ENCODE results near the gene ASCL2.
A peak's percentile ranks its signal among the peaks of the same experiment; 100 is the strongest.

Gene ASCL2

DNA sequence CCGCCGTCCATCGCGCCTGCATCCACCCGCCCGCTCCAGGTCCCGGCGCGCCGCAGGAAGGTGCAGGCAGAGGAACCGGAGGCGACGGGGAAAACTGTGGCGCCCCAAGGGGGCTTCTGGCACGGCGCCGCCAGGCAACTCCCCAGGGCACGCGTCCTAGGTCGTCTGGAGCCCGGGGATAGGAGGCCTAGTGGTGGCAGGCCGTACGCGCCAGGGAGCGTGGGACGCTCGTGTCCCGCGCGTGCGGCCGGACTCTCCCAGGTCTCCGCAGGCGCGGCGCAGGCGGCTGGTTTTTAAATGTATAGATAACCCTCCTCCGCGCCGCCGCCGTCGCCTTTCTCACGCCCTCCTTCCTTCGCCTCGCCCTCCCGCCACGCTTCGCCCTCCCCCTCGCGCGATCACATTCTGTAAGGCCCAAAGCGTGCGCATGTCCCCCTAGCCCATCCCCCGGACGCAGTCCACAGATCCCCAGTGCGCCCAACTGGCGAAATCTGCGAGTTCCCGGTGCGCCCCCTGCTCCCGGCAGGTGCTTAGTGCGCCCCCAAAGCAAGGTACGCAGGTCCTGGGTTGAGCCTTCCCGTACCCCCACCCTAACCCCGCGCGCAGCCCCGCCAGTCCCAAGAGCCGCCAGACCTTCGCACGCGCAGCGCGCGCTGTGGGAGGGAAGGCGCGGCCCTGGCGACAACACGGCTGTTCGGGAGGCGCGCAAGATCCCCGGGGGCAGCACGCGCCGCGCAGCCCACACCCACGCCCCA lies at the start of gene ASCL2:
Gene ASCL2 (minus strand): TSS at position 267 of the 755 bp plus-strand sequence. CDS start 256 bp downstream, at position 11.
- H3K27ac Mint-ChIP-seq = no peak within 1 kb of the TSS
- no peaks in the 10 kb centered on the region for H3K9me3 Mint-ChIP-seq
- H3K36me3 Mint-ChIP-seq = no peaks in the 10 kb centered on the region
- peaks cover 19% of the 10 kb centered on the region for H3K4me1 Mint-ChIP-seq
- H3K27me3 Mint-ChIP-seq = peaks cover 8% of the 10 kb centered on the region
- peak within 1 kb of the TSS; percentile 74 for H3K4me3 Mint-ChIP-seq

DNA sequence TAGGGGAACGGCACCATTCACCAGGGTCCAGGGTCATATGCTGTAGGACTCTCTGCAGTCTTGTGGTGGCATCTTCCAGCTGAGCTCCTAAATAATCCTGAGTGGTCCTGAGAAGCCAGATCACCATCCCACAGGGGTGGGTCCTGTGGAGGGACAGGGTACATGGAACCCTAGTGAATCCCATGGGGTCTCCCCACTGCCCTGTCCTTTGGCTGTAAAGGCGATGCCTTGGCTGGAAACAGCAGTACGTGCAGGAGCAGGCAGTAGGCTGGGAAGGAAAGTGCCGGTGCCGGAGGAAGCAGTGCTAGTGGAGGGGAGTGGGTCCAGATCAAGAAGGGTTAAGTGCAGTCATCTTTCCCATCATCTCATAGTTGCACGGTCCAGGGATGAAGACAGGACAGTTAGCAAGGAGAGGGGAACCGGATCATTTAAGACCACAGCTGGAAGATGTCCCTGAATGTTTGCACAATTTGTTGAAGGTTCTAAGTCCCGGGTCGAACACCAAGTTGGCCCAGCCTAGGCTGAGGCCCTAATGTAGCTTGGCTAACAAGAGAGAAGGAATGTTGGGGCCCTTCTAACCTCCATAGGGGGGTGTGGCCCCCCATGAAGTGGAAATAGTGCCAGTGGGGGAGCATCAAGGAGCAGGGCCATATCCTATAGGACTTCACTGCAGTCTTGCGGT lies 49.5 kb upstream of the ASCL2 start:
- no peak overlapping the region for H3K4me3 Mint-ChIP-seq
- no peaks in the 10 kb centered on the region for H3K36me3 Mint-ChIP-seq
- no peaks in the 10 kb centered on the region for H3K9me3 Mint-ChIP-seq
- H3K27me3 Mint-ChIP-seq = no peaks in the 10 kb centered on the region
- H3K4me1 Mint-ChIP-seq = peaks cover 5% of the 10 kb centered on the region
- H3K27ac Mint-ChIP-seq = no peak overlapping the region

GRCh38 chr11:2318707-2319106 lies 48.3 kb upstream of the ASCL2 start:
- Mint-ChIP-seq H3K27ac (no peak overlapping the region), H3K9me3 (no peaks in the 10 kb centered on the region), H3K36me3 (no peaks in the 10 kb centered on the region), H3K4me3 (no peak overlapping the region), H3K4me1 (peaks cover 5% of the 10 kb centered on the region), H3K27me3 (no peaks in the 10 kb centered on the region)

- H3K4me3 Mint-ChIP-seq = no peak overlapping the region
- H3K4me1 Mint-ChIP-seq = peaks cover 5% of the 10 kb centered on the region
- no peaks in the 10 kb centered on the region for H3K9me3 Mint-ChIP-seq
- H3K27ac Mint-ChIP-seq = no peak overlapping the region
- H3K36me3 Mint-ChIP-seq = no peaks in the 10 kb centered on the region
- H3K27me3 Mint-ChIP-seq = no peaks in the 10 kb centered on the region
These were observed 47.7 kb upstream of the ASCL2 start for GRCh38 chr11:2318123-2318522.

GRCh38 chr11:2317354-2318050 lies 47.1 kb upstream of the ASCL2 start:
- Mint-ChIP-seq H3K9me3 (no peaks in the 10 kb centered on the region), H3K36me3 (no peaks in the 10 kb centered on the region), H3K4me1 (peaks cover 9% of the 10 kb centered on the region), H3K4me3 (no peak overlapping the region), H3K27ac (peak overlapping the region; percentile 13), H3K27me3 (no peaks in the 10 kb centered on the region)

- no peaks in the 10 kb centered on the region for H3K27me3 Mint-ChIP-seq
- H3K36me3 Mint-ChIP-seq = no peaks in the 10 kb centered on the region
- H3K9me3 Mint-ChIP-seq = no peaks in the 10 kb centered on the region
- H3K4me3 Mint-ChIP-seq = no peak overlapping the region
- peaks cover 9% of the 10 kb centered on the region for H3K4me1 Mint-ChIP-seq
- peak overlapping the region; percentile 13 for H3K27ac Mint-ChIP-seq
These were observed 46.5 kb upstream of the ASCL2 start for GRCh38 chr11:2316963-2317244.

DNA sequence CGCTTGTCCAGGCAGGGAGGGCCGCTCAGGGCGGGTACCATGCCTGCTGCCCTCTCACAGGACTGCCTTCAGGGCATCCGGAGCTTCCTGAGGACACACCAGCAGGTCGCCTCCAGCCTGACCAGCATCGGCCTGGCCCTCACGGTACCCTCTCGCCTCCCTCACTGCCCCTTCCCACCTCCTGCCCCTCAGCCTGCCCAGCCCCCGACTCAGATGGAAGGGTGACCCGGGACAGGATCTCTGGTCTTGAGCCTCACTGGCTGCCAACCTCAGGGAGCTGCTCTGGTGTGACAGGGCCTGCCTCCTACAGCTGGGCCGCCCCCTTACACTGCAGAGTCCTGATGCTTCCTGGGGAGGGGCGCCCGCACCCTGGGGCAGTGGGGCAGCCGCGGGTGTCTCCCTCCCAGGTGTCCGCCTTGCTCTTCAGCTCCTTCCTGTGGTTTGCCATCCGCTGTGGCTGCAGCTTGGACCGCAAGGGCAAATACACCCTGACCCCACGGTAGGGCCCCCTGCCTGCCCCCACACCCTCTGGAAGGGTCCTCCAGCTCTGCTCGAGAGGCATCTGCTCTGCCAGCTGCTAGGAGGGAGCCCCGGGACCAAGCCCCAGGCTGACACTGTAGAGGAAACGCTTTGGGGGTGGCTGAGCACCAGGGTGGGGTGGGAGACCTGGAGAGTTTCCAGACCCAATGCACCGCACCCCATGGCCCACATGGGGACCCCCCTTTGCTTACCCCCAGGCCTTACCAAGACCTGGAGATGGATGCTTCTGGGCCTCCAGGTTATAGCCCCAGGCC lies 46.0 kb upstream of the ASCL2 start:
- H3K27ac Mint-ChIP-seq = no peak overlapping the region
- no peak overlapping the region for H3K4me3 Mint-ChIP-seq
- no peaks in the 10 kb centered on the region for H3K9me3 Mint-ChIP-seq
- H3K27me3 Mint-ChIP-seq = no peaks in the 10 kb centered on the region
- no peaks in the 10 kb centered on the region for H3K36me3 Mint-ChIP-seq
- peaks cover 9% of the 10 kb centered on the region for H3K4me1 Mint-ChIP-seq

- Mint-ChIP-seq H3K4me1 (peaks cover 9% of the 10 kb centered on the region), H3K36me3 (no peaks in the 10 kb centered on the region), H3K27ac (no peak overlapping the region), H3K27me3 (no peaks in the 10 kb centered on the region), H3K4me3 (no peak overlapping the region), H3K9me3 (no peaks in the 10 kb centered on the region)
These were observed 45.2 kb upstream of the ASCL2 start for GRCh38 chr11:2315395-2316168.

DNA sequence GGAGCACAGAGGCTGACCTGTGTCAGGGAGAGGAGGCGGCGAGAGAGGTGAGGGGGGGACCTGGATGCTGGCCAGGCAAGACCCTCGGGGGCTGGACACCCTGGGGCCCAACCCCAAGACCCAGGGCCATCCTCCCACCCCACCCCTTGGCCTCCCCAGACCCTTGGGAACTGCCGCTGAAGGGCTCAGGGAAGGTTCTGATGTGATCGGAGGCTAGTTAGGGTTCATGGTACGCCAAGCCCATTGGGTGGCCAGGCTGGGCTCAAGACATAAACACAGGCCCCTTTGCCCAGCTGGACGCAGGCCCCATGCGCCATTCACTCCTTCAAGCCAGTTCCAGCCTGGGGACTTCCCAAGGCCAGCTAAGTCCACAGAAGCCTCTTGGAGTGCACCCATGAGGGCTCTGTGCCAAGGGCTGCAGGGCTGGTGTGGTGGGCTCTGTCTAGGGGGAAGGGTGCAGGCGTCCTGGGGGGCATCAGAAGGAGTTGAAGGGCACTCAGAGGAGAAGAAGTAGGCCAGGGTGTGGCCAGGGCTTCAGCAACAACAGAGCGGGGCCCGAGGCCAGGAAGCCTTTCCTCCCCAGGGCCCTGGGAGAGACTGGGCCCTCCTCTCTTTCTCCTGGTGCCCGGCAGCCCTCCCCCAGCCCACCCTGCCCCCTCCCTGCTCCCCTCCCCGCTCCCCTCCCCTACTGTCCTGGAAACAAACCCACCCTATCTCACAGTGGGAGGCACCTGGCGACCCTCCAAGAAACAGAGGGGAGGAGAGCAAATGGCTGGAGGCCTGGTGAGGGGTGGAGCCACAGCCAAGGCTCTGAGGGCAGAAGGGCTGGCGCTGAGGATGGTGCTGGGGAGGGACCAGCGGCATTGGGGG lies 44.4 kb upstream of the ASCL2 start:
- Mint-ChIP-seq H3K4me1 (peaks cover 9% of the 10 kb centered on the region), H3K4me3 (no peak overlapping the region), H3K27ac (no peak overlapping the region)

DNA sequence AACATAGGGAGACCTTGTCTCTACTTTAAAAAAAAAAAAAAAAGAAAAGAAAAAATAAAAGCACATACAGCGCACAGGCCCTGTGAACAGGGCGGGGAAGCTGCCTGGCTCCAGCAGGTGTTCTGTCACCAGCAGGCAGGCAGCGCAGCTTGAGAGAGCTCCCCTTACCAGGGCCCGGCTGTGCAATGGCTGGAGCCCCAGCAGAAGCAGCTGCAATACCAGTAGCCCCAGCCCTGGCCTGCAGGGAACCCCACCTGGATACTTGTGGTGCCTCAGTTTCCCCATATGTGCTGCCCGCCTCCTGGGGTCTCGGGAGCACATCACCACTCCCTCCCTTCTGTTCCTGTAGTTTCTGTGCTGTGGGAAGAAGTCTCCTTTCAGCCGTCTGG lies 43.7 kb upstream of the ASCL2 start:
- H3K27me3 Mint-ChIP-seq = no peaks in the 10 kb centered on the region
- H3K36me3 Mint-ChIP-seq = no peaks in the 10 kb centered on the region
- peaks cover 9% of the 10 kb centered on the region for H3K4me1 Mint-ChIP-seq
- no peaks in the 10 kb centered on the region for H3K9me3 Mint-ChIP-seq
- H3K27ac Mint-ChIP-seq = no peak overlapping the region
- no peak overlapping the region for H3K4me3 Mint-ChIP-seq

More for the DNA sequence above, 44.4 kb upstream of the ASCL2 start:
- no peaks in the 10 kb centered on the region for H3K36me3 Mint-ChIP-seq
- no peaks in the 10 kb centered on the region for H3K9me3 Mint-ChIP-seq
- no peaks in the 10 kb centered on the region for H3K27me3 Mint-ChIP-seq

- Mint-ChIP-seq H3K9me3 (no peaks in the 10 kb centered on the region), H3K4me3 (no peak overlapping the region), H3K27ac (no peak overlapping the region), H3K36me3 (no peaks in the 10 kb centered on the region), H3K4me1 (peaks cover 9% of the 10 kb centered on the region), H3K27me3 (no peaks in the 10 kb centered on the region)
These were observed 42.9 kb upstream of the ASCL2 start for GRCh38 chr11:2313051-2313951.

DNA sequence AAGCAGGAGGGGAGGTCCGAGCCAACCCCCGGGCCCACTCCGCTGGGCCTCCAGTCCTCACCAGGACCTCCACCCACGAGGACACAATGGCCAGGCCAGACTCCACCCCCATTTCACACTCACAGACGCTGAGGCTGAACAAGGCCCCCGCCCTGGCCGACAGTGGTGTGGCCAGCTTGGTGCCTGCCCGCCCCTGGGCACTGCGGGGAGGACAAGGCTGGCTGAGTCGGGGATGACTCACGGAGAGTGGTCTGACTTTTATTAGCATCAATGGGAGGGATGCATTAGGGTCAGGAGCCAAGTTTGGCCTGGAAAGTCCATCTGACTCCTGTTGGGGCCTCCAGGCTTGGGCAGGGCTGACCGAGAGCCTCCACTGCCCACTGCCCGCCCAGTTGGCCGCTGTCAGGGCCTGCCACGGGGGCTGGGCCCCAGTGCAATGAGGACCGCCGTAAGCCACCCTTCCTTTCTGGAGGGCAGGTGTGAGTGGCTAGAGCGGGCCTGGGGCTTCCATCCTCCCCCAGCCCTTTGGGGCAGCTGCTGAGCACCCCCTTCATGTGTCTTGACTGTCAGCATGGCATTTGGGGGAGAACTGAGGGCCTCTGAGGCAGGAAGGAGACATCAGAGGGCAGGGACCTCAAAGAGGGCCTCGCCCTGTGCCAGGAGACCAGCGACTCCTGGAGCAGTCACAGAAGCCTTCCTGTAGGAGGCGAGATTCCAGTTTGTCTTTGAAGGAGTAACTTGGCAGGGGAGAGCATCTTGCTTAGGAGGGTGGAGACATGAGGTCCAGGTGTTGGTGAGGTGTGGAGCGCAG lies 42.0 kb upstream of the ASCL2 start:
- no peak overlapping the region for H3K4me3 Mint-ChIP-seq
- H3K4me1 Mint-ChIP-seq = peaks cover 13% of the 10 kb centered on the region
- no peaks in the 10 kb centered on the region for H3K9me3 Mint-ChIP-seq
- H3K27ac Mint-ChIP-seq = no peak overlapping the region
- no peaks in the 10 kb centered on the region for H3K36me3 Mint-ChIP-seq
- no peaks in the 10 kb centered on the region for H3K27me3 Mint-ChIP-seq

Measured in activated naive CD4-positive, alpha-beta T cell treated with anti-CD3 and anti-CD28 coated beads, Interleukin-2, amount 50 U/mL, for 24 hours (primary cell).